AG08395 (cell line): ENCODE measurements around the gene SFSWAP.
"Not testable (repeated sequence)": the region's sequence is repeated elsewhere in the genome, so short reads cannot be mapped to it uniquely, and the experiment has no call there.

Experiments used
- DNase-seq: peaks from one replicate; pipeline ENCODE4 v3.0.0; 2012; ENCODE audit warnings: mixed read lengths, low spot score

The SFSWAP gene

GRCh38 chr12:131710464-131711457, at the start of gene SFSWAP:
Gene SFSWAP, plus strand, starts transcription at chr12:131711090. Its CDS starts 140 bp downstream, at chr12:131711230.
- peak; percentile 85 for DNase-seq

- DNase-seq = not testable (repeated sequence)
These were observed 49.5 kb upstream of the SFSWAP start for GRCh38 chr12:131661170-131661985.

GRCh38 chr12:131661986-131662288, 49.0 kb upstream of the SFSWAP start:
- not testable (repeated sequence) for DNase-seq

- not testable (repeated sequence) for DNase-seq
These were observed 48.5 kb upstream of the SFSWAP start for GRCh38 chr12:131662346-131662745.

- DNase-seq = not testable (repeated sequence)
These were observed 45.2 kb upstream of the SFSWAP start for GRCh38 chr12:131665666-131666065.

- DNase-seq = not testable (repeated sequence)
These were observed 44.4 kb upstream of the SFSWAP start for GRCh38 chr12:131666486-131666885.

GRCh38 chr12:131666978-131667601, 43.8 kb upstream of the SFSWAP start:
- not testable (repeated sequence) for DNase-seq

GRCh38 chr12:131671276-131671675, 39.6 kb upstream of the SFSWAP start:
- DNase-seq = no peak

- DNase-seq = no peak
These were observed 39.0 kb upstream of the SFSWAP start for GRCh38 chr12:131671871-131672270.

- DNase-seq = no peak
These were observed 38.5 kb upstream of the SFSWAP start for GRCh38 chr12:131672311-131672940.

- DNase-seq = no peak
These were observed 37.7 kb upstream of the SFSWAP start for GRCh38 chr12:131672941-131673887.

GRCh38 chr12:131673888-131674257, 37.0 kb upstream of the SFSWAP start:
- DNase-seq = no peak

GRCh38 chr12:131674373-131674772, 36.5 kb upstream of the SFSWAP start:
- no peak for DNase-seq

- no peak for DNase-seq
These were observed 35.5 kb upstream of the SFSWAP start for GRCh38 chr12:131675126-131676080.

GRCh38 chr12:131676544-131676943, 34.3 kb upstream of the SFSWAP start:
- no peak for DNase-seq

- DNase-seq = not testable (repeated sequence)
These were observed 33.8 kb upstream of the SFSWAP start for GRCh38 chr12:131677067-131677466.

- no peak for DNase-seq
These were observed 33.2 kb upstream of the SFSWAP start for GRCh38 chr12:131677699-131678098.

GRCh38 chr12:131678389-131679181, 32.3 kb upstream of the SFSWAP start:
- DNase-seq = not testable (repeated sequence)

- DNase-seq = not testable (repeated sequence)
These were observed 31.7 kb upstream of the SFSWAP start for GRCh38 chr12:131679186-131679585.
